Epithelial cell of prostate (primary cell): Measurements from ENCODE around the gene TBXA2R.

Experiments
- DNase-seq: peaks from one replicate; pipeline ENCODE4 v3.0.0-alpha.2; 2011; ENCODE audit warnings: low read depth, low spot score
- H3K27ac ChIP-seq: fragments of 450-650 bp; 2 replicates; pipeline ENCODE4 v1.5.1; 2017; ENCODE audit warnings: mild to moderate bottlenecking

TBXA2R gene

DNA sequence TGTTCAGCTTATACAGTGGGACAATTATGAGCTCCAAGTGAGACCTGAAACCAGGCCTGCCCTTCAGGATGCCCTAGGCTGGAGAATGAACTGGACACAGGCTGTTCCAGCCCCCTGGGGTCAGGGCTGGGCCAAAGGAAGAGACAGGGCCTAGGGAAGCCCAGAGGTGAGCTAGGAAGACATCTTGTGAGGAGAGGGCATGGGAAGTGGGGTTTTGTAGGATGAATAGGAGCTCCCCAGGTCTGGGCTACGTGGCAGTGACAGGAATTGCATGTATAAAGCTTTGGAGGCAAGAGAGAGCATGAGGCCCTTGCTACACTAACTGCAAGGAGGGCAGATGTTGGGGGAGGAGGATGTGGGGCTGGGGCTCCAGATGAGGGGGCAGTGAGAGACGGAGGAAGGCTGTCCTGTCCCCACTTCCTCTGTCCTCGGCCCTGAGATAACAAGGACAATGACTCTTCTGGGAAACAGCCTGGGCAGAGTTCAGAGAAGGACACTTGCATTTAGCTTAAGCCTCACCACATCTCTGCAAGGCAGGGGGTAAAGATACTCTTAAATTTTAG is 1.5 kb upstream of the TBXA2R start:
- DNase-seq = no peak
- no peak overlapping the region for H3K27ac ChIP-seq

DNA sequence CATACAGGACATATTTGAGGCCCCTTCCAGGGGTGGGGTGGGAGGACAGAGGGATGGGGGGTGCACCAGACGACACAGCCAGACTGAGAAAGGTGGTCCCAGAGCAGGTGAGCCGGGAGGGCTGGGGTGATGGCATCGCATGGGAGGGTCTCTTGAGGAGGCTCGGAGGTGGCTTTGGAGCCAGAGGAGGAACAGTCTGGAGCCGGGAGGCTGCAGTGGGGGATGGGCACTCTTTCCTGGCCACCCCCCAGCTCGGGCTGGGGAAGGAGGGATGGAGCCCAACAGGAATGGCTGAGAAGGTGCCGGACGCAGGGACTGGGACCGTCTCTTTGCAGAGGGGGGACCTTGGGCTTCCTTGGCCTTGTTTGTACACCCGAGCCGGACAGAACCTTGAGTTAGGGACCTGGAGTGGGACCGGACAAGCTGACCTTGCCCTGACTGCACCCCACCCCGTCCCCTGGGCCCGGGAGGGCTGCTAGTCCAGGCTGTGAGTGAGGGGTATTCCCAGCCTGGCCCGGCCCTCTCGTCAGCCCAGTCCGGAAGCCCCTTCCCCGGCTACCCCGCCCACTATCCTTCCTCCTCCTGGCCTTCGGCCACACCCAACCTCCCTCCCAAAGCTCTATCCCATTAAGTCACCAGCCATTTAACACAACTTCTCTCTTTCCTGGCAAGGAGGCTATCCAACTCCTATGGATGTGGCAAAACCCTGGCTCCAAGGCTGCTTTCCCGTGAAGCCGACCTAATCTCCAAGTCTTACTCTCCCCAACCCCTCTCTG is 816 bp upstream of the TBXA2R start:
- DNase-seq = no peak
- H3K27ac ChIP-seq = no peak overlapping the region

GRCh38 chr19:3606174-3606689 is 443 bp downstream of the TBXA2R start:
- DNase-seq = no peak
- H3K27ac ChIP-seq = no peak overlapping the region

GRCh38 chr19:3605770-3606169 is 905 bp downstream of the TBXA2R start:
- no peak for DNase-seq
- H3K27ac ChIP-seq = no peak overlapping the region

- H3K27ac ChIP-seq = no peak overlapping the region
- no peak for DNase-seq
Observed at GRCh38 chr19:3605361-3605760, 1.3 kb downstream of the TBXA2R start.

DNA sequence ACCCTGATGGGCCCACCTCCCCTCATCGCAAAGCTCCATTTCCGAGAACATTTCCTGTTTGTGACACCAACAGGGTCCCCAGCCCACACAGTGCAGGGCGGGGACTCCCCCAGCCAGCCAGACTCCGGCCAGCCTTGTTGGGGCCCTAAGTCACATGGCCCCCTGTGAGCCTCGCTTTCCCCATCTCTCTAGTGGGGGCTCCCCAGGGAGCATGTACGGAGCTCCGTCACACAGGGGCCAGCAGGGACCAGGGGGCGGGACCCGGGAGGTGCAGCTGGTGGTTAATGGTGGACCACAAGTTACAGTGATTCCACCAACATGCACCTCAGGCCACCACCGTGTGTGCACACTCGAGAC is 1.7 kb downstream of the TBXA2R start:
- H3K27ac ChIP-seq = no peak overlapping the region
- no peak for DNase-seq

- H3K27ac ChIP-seq = no peak overlapping the region
- no peak for DNase-seq
Observed at GRCh38 chr19:3604227-3604986, 2.3 kb downstream of the TBXA2R start.

DNA sequence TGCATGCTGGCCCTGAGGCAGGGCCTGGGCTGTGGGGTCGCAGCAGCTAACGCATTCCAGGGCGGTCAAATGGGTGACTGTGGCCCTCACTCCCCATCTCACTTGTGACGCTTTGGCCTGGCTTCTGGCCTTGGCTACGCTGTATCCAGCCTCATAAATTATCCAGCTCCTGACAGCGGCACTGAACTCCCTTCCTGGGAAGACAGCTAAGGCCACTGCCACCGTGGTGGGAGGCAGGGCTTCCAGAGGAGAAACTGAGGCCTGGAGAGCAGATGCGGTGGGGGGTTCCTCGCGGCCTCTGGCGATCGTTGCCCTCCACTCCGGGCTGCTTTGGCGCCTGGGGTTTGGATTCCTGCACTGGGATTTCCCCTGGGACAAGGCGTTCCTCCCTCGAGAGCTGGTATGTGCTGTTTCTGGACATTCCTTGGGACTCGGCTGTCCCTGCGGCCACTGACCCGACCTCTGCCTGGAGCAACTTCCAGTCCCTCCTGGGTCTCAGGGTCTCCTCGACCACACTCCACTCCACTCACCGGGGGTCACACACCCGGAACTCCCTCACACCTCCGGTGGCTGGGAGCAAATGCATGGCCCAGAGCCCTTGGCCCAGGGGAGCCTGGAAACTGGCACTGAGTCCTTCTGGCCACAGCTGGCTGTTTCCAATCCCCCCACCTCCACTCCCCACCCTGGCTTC is 3.4 kb downstream of the TBXA2R start:
- no peak for DNase-seq
- no peak overlapping the region for H3K27ac ChIP-seq

GRCh38 chr19:3601021-3601420 is 5.7 kb downstream of the TBXA2R start:
- DNase-seq = no peak
- H3K27ac ChIP-seq = no peak overlapping the region

GRCh38 chr19:3599776-3600187 is 6.9 kb downstream of the TBXA2R start:
- DNase-seq = no peak
- no peak overlapping the region for H3K27ac ChIP-seq

- DNase-seq = no peak
Observed at GRCh38 chr19:3595521-3596061, 11.1 kb downstream of the TBXA2R start.

GRCh38 chr19:3593156-3593555 is 13.5 kb downstream of the TBXA2R start:
- no peak for DNase-seq
- no peak overlapping the region for H3K27ac ChIP-seq

More at GRCh38 chr19:3595521-3596061, 11.1 kb downstream of the TBXA2R start:
- no peak overlapping the region for H3K27ac ChIP-seq

DNA sequence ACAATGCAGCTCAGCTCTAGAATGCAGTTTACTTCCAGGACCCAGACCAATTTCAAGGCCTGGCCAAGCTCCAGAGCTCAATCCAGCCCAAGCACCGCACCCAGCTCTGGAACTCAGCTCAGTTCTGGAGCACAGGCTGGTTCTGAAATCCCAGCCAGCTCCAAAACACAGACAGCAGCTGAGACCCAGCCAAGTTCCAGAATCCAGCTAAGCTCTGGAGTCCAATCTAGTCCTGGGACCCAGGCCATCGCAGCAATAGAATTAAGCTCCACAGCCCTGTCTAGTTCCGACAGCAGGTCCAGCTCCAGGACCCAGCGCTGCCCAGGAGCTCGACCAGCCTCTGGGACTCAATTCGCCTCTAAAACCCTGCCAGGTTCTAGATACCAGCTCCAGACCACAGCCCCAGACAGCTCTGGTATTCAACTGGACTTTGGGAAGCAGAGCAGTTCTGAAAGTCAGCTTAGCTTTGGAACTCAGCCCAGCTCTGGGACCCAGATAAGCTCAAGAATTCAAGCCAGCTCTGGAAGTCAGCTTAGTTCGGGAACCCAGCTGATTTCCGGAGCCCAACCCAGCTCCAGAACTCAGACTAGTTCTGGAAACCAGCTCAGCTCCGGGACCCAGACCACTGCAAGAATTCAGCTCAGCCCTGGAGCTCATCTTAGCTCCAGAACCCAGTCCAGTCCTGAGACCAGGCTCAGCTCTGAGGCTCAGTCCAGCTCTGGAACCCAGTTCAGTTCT is 14.6 kb downstream of the TBXA2R start:
- DNase-seq = no peak
- no peak overlapping the region for H3K27ac ChIP-seq

DNA sequence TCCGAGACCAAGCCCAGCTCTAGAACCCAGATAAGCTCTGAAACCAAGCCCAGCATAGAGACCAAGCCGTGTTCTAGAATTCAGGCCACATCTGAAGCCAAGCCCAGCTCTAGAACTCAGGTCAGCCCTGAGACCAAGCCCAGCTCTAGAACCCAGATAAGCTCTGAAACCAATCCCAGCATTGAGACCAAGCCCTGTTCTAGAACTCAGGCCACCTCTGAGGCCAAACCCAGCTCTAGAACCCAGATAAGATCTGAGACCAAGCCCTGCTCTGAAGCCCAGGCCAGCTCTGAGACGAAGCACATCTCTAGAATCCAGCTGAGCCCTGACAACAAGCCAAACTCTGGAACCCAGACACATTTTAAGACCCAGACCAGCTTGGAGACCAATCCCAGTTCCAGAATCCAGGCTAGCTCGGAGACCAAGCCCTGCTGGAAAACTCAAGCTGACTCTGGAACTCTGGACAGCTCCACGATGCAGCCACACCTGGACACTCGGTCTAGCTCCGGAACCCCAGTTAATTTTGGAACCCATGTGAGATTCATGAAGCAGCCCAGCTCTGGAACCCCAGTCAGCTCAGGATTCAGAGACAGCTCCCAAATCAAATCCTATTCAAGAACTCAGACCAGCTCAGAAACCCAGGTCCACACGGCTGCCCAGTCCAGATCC is 15.6 kb downstream of the TBXA2R start:
- no peak for DNase-seq
- no peak overlapping the region for H3K27ac ChIP-seq

DNA sequence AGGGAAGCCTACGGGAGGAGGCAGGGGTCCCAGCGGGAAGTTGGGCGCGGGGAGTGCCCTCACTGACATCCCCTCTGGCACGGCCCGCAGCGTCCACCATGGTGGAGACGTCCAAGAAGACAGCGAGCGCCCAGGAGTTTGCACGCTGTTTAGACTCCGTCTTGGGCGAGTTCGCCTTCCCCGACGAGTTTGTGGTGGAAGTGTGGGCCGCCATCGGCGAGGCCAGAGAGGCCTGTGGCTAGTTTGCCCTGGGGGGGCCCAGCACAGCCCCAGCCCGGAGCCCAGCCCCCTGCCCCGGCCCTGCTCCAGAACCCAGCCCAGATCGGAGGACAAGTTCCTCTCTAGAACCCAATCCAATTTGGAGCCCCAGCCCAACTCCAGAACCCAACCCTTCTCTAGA is 16.7 kb downstream of the TBXA2R start:
- DNase-seq = no peak
- no peak overlapping the region for H3K27ac ChIP-seq

DNA sequence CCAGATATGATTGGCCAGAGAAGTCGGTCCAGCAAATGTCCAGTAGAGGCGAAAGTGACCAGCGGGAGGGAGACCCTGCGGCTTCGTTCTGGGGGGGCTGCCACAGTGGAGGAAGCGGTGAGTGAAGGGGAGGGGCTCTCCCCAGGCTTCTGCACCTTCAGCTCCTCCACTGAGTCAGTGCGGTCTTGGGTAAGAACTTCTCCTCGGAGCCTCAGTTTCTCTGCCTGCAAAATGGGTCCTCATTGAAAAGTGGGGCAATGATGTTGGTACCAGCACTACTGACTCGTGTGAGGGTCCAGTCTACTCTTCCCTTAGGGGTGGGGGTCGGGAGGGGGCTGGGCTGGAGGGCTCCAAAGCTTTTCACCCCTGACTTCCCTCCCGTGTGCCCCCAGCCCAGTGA is 17.2 kb downstream of the TBXA2R start:
- no peak overlapping the region for H3K27ac ChIP-seq

GRCh38 chr19:3586707-3587346 is 19.8 kb downstream of the TBXA2R start:
- no peak for DNase-seq

More for the DNA sequence above, 17.2 kb downstream of the TBXA2R start:
- no peak for DNase-seq

DNA sequence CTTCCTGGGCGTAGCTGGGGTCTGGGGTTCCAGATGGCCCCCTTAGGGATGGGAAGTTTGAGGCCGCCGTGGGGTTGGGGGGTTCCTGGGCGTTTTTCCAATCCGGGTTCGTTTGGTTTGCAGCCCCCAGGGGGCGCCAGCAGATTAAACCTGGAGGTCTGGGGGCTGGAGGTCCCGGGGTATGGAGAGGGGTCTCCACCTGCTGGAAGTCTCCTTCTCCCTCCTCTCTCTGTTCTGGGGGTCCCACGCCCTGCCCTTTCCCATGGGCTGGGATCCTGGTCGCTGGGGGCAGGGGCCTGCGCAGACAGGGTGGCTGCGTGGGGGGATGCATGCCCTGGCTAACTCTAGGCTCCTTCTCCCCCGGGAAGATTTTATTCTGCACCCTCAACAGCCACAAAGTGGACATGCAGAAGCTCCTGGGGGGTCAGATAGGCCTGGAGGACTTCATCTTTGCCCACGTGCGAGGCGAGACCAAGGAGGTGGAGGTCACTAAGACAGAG is 20.5 kb downstream of the TBXA2R start:
- no peak overlapping the region for H3K27ac ChIP-seq
- no peak for DNase-seq

More at GRCh38 chr19:3586707-3587346, 19.8 kb downstream of the TBXA2R start:
- no peak overlapping the region for H3K27ac ChIP-seq
